ENCODE results near the gene STAC. TPM values are rescaled to one million over a fixed set of nuclear protein-coding genes. Genes with fewer than 3 reads are reported as not detected.

Gene STAC
- total RNA-seq, 3 donors from 2014 or later = 0.43 to 4.5 TPM; not detected in 1

- ATAC-seq (no peak), DNase-seq (no peak)
- H3K4me3 ChIP-seq = no peak overlapping the region
- H3K36me3 ChIP-seq (ENCODE audit: low read depth) = no peaks in the 10 kb centered on the region
- intact Hi-C loops (cut with DNase I, micrococcal nuclease) = no loop called here
- no peaks in the 10 kb centered on the region for H3K9me3 ChIP-seq
- TF ChIP-seq CTCF (IDR thresholded peaks at IDR 0.05) = no peak
- H3K4me1 ChIP-seq (ENCODE audit: low read depth) = no peaks in the 10 kb centered on the region
Measured at GRCh38 chr3:36542186-36542585, 161.9 kb downstream of the STAC start.

- intact Hi-C loops (cut with DNase I, micrococcal nuclease) = no loop called here
- Histone ChIP-seq H3K36me3 (ENCODE audit: low read depth) (no peaks in the 10 kb centered on the region), H3K4me1 (ENCODE audit: low read depth) (no peaks in the 10 kb centered on the region), H3K4me3 (no peak overlapping the region), H3K9me3 (no peaks in the 10 kb centered on the region)
- no peak for TF ChIP-seq CTCF (IDR thresholded peaks at IDR 0.05)
- ATAC-seq (no peak), DNase-seq (no peak)
Measured at GRCh38 chr3:36543276-36543997, 163.1 kb downstream of the STAC start.

- intact Hi-C loops (cut with DNase I, micrococcal nuclease) = no loop called here
- no peak for DNase-seq
- TF ChIP-seq CTCF (IDR thresholded peaks at IDR 0.05) = no peak
Measured at GRCh38 chr3:36546226-36546625, 165.9 kb downstream of the STAC start.

GRCh38 chr3:36548712-36549111 is 168.4 kb downstream of the STAC start:
- DNase-seq (no peak), ATAC-seq (no peak)
- Histone ChIP-seq H3K4me3 (no peak overlapping the region), H3K9me3 (no peaks in the 10 kb centered on the region), H3K36me3 (ENCODE audit: low read depth) (no peaks in the 10 kb centered on the region), H3K4me1 (ENCODE audit: low read depth) (no peaks in the 10 kb centered on the region)
- intact Hi-C loops (cut with DNase I, micrococcal nuclease) = no loop called here
- TF ChIP-seq CTCF (IDR thresholded peaks at IDR 0.05) = no peak

More at GRCh38 chr3:36546226-36546625, 165.9 kb downstream of the STAC start:
- Histone ChIP-seq H3K9me3 (no peaks in the 10 kb centered on the region), H3K4me3 (no peak overlapping the region), H3K36me3 (ENCODE audit: low read depth) (no peaks in the 10 kb centered on the region), H3K4me1 (ENCODE audit: low read depth) (no peaks in the 10 kb centered on the region)
- no peak for ATAC-seq

GRCh38 chr3:36557021-36557707 is 176.9 kb downstream of the STAC start:
- Histone ChIP-seq H3K9me3 (no peaks in the 10 kb centered on the region), H3K36me3 (ENCODE audit: low read depth) (no peaks in the 10 kb centered on the region), H3K4me3 (no peak overlapping the region), H3K4me1 (ENCODE audit: low read depth) (no peaks in the 10 kb centered on the region)
- no peak for TF ChIP-seq CTCF (IDR thresholded peaks at IDR 0.05)
- ATAC-seq (no peak), DNase-seq (no peak)
- intact Hi-C loops (cut with DNase I, micrococcal nuclease) = no loop called here
